GM18858 (cell line): ENCODE measurements around the gene CUEDC1.

ENCODE experiments used
- ATAC-seq: cut with Tn5 transposase; IDR thresholded peaks from one replicate; pipeline ENCODE4 v1.9.1; 2021; ENCODE audit not compliant: unreplicated experiment

CUEDC1 gene

GRCh38 chr17:57900991-57901743 is 54.0 kb downstream of the CUEDC1 start:
- ATAC-seq, result no peak

- no peak for ATAC-seq
Observed at GRCh38 chr17:57899822-57900221, 55.4 kb downstream of the CUEDC1 start.

GRCh38 chr17:57899391-57899790 is 55.8 kb downstream of the CUEDC1 start:
- no peak for ATAC-seq

GRCh38 chr17:57898487-57899311 is 56.5 kb downstream of the CUEDC1 start:
- no peak for ATAC-seq

GRCh38 chr17:57895382-57896060 is 59.7 kb downstream of the CUEDC1 start:
- ATAC-seq, result no peak

GRCh38 chr17:57894848-57895247 is 60.4 kb downstream of the CUEDC1 start:
- no peak for ATAC-seq

- no peak for ATAC-seq
Observed at GRCh38 chr17:57892820-57893595, 62.2 kb downstream of the CUEDC1 start.

- ATAC-seq, result no peak
Observed at GRCh38 chr17:57892146-57892819, 62.9 kb downstream of the CUEDC1 start.

GRCh38 chr17:57890857-57891232 is 64.4 kb downstream of the CUEDC1 start:
- ATAC-seq, result no peak

- ATAC-seq, result no peak
Observed at GRCh38 chr17:57889892-57890856, 65.0 kb downstream of the CUEDC1 start.

GRCh38 chr17:57889252-57889651 is 66.0 kb downstream of the CUEDC1 start:
- ATAC-seq, result no peak

GRCh38 chr17:57888311-57889216 is 66.6 kb downstream of the CUEDC1 start:
- ATAC-seq, result no peak

- ATAC-seq, result no peak
Observed at GRCh38 chr17:57887161-57887560, 68.1 kb downstream of the CUEDC1 start.

GRCh38 chr17:57886020-57886419 is 69.2 kb downstream of the CUEDC1 start:
- ATAC-seq, result no peak

GRCh38 chr17:57885148-57885915 is 69.9 kb downstream of the CUEDC1 start:
- no peak for ATAC-seq

GRCh38 chr17:57881783-57882351 is 73.3 kb downstream of the CUEDC1 start:
- ATAC-seq, result no peak

- no peak for ATAC-seq
Observed at GRCh38 chr17:57881143-57881542, 74.1 kb downstream of the CUEDC1 start.
